ENCODE results near the gene CFAP119.
"Not testable (repeated sequence)": the region's sequence is repeated elsewhere in the genome, so short reads cannot be mapped to it uniquely, and the experiment has no call there.

The CFAP119 gene

DNA sequence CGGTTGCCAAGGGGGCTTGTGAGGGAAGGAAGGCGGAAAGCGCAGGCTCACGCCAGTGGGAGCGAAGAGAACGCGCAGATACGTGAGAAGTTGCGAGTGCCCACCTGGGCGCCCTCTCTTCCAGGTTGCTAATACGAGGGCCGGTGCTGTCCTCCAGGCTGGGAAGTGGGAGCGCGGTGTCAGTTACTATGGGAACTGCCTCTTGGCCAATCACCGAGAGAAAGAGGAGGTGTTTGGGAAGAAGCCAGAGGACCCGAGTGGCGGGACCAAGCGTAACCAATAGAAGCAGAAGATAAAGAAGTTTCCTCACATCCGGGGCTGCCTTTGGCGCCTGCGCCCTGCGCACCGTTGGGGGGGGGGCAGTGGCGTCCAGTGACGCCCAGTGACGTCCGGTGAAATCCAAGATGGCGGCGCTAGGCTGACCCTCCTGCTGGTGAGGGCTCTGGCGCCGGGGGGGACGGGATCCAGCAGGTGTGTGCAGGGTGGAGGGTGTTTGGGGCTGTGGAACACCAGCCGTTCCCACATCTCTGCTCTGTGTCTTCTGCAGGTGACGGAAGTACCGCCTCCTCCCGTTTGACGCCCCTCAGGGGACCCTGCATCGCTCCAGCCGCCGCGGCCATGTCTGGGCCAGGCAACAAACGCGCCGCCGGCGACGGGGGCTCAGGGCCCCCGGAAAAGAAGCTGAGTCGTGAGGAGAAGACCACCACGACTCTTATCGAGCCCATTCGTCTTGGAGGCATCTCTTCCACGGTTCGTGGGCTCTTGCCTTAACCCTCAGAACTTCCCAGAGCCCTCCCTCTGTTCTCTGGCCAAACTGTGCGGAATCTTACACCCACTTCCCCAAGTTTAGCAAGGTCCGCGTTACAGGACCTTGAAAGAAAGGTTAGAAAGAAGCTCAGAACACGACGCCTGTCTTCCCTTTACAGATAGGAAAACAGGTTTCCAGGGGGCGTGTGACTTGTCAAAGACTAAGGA, at the start of gene CFAP119, which contains the start of gene RNF40:
Gene CFAP119, minus strand, starts transcription at position 135 of the 975 bp plus-strand sequence. CDS start 314 bp downstream, outside the sequence.
Gene RNF40, plus strand, starts transcription at position 395 of the 975 bp plus-strand sequence. Its CDS starts 224 bp downstream, at position 619.
- DNase-seq = peak; percentile 95

- not testable (repeated sequence) for DNase-seq
These were observed 47.8 kb upstream of the CFAP119 start for GRCh38 chr16:30809675-30810074.

GRCh38 chr16:30808890-30809426, 47.1 kb upstream of the CFAP119 start:
- DNase-seq = not testable (repeated sequence)

DNA sequence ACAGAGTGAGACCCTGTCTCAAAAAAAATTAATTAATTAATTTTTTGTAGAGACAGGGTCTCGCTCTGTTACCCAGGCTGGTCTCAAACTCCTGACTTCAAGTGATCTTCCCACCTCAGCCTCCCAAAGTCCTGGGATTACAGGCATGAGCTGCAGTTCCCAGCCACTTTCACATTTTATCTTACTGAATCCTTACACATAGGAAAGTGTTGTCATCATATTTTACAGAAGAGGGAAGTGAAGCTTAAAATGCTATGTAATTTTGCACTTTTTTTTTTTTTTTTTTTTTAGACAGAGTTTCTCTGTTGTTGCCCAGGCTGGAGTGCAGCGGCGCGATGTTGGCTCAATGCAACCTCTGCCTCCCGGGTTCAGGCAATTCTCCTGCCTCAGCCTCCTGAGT, 46.3 kb upstream of the CFAP119 start:
- DNase-seq = no peak

DNA sequence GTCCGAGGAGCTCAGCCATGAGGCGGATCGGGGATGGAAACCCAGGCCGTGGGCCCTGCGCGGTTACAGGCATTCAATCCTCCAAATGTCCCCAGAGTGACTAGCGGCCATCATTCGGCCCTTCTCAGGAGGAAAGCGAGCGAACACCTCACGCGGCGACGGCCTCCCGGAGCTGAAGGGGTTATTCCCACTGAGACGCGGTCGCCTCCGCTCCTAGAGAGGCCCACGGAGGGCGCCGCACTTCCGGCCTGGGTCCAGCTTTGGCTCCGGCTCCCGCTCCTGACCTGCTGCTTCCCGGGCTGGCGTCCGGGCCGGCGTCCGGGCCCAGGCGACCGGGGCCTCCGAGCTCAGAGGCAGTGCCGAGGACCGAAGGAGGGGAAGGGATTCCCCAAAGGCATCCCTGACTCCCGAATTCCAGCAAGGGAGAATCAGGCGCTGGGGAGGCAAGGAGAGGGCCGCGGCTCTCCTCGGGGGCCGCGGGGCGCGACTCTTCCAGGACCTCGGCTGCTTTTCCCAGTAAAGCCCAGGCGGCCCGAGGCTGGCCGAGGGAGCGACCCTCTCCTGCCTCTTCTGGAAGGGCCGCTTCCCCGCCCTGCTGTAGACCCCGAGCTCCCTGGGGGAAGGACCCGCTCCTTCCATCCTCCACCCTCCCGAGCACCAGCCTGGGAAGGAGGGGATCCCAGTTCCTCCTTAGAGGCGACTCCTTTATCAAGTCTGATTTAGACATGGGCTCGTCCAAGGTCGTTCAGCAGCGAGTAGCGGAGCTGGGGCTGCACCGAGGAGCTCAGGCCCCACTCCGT, 43.7 kb upstream of the CFAP119 start:
- peak; percentile 49 for DNase-seq

- DNase-seq = no peak
These were observed 43.2 kb upstream of the CFAP119 start for GRCh38 chr16:30805056-30805369.

GRCh38 chr16:30802936-30803335, 41.1 kb upstream of the CFAP119 start:
- DNase-seq = no peak

- DNase-seq = no peak
These were observed 35.9 kb upstream of the CFAP119 start for GRCh38 chr16:30797670-30798309.

DNA sequence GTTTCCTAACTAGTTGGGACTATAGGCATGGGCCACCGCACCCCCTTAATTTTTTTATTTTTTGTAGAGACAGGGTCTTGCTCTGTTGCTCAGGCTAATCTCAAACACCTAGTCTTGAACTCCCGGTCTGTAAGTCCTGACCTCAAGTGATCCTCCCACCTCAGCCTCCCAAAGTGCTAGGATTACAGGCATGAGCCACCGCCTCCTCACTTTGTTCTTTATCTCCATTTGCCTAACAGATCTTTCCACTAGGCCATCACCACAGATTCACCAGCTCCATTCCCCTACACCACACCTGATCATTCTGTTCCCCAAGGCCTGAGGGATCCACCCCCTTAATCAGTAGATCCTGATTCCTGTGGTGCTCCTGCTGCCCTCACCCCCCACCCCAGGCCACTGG, 32.8 kb upstream of the CFAP119 start:
- DNase-seq = no peak

- no peak for DNase-seq
These were observed 31.7 kb upstream of the CFAP119 start for GRCh38 chr16:30793508-30794069.

DNA sequence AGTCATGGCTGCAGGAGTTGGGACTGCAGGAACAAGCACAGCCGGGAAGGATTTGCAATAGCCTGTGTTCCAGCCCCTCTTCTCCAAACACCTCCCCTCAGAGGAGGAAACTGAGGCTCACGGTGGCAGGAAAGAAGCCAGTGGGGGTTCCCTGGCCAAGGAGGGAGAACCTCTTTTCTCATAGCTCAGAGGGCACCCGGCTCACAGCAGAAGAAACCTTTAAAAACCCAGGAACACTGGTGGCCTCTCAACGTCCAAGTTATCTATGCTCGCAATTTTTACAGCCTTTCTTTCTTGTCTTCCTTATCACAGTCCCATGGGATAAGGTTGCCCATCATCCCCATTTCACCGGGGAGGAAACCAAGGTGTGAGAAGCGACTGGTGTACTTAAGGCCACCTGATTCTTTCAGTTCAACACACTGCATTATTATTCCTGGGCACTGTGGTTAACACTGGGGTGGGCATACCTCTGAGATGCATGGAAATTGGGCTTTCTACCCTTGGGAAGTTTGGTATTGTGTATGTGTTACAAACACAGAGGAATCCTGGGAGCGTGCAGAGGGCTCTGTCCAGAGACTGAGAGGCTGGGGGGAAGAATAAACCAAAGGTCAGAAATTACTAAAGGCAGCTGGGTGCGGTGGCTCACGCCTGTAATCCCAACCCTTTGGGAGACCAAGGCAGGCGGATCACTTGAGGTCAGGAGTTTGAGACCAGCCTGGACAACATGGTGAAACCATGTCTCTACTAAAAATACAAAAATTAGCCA, 25.9 kb upstream of the CFAP119 start:
- DNase-seq = no peak

DNA sequence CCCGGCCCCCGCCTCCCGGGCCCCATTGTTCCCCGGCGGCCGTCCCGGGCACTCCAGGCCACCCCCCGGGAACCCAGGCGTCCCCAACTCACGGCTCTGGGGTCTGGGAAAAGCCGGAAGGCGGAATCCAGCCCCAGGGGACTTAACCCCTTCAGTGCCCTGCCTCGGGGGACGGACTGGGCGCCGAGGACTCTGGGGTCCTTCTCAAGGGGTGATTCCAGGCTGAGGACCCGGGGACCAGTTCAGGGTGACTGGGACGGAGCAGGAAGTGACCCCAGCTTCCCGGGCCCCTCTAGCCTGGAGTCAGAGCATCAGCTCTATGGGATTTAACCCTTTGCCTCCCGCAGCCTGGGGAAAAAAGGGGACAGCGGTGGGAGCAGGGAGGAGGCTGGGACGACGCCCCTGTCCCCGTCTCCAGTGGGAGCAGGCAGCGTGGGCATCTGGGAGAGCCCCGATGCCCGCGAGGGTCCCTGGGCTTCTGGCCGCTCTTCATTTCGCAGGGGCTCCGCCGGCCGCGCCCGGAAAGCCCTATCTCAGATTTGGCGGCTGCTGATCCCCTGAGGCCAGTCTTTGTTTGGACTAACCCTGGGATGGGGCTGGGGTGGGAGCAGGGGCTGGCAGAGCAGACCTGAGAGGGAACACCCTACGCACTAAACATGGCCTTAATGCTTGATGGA, 25.2 kb upstream of the CFAP119 start, which contains the start of gene ZNF629:
Gene ZNF629, minus strand, starts transcription at position 270 of the 677 bp plus-strand sequence. CDS start 2,723 bp downstream, outside the sequence.
- no peak for DNase-seq

GRCh38 chr16:30786115-30786935, 24.5 kb upstream of the CFAP119 start:
- no peak for DNase-seq

DNA sequence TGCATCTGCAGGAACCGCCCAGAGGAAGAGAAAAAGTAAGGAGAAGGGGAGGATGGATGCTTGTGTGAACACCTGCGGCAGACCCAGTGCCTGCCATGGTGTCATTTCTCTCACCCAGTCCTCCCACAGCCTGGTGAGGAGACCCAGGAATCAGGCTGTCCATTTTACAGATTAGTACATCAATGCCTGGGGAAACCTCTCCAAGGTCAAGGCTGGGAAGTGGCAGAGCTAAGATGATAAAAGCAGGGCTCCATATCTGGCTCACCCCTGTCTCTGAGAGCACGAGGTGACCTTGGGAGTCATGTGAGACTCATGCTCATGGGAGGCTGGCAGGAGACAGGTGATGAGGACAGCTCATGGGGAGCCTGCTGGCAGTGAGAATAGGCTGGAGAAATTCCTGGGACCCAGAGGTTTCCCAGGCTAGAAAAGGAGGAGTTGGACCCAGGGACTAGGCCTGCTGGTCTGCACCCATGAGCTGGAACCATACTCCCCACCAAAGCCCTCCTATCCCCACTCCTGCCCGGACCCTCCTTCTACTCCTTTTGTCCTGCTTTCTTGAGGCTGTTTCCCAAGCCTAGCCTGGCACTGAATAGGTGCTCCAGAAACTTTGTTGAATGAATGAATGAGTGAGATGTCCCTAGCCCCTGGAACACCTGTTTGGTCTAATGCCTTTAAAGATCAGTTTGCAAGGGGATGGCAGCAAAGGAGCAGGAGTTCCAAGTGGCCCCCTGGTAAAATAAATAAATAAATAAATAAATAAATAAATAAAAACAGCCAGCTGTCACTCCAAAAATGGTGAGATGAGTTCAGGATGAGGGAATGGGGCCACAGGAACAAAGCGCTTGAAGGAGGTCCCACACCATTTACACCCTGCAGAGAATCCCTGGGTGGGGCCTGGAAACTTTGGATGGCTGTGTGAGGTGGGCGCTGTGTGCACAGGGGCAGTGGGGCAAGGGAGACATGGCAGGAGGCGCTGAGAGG, 23.6 kb upstream of the CFAP119 start:
- no peak for DNase-seq

DNA sequence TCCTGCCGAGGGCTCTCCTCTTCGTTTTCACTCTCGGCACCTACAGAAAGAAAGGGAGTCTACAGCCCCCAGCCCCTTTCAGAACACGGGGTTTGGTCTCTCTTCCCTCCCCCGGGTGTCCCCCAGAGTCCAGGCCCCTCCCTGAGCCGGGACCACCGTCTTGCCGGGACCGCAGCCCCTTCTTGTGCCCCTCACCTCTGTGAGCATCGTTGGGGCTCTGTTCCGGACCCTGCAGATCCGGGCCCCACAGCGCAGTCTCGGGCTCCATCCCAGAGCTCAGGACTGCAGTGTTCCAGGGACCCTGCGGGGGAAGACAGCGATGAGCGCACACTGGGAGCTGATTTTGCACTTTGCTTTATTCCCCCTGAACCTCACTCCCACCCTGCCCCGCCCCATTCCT, 22.4 kb upstream of the CFAP119 start:
- DNase-seq = no peak

- DNase-seq = no peak
These were observed 21.6 kb upstream of the CFAP119 start for GRCh38 chr16:30783280-30784109.

GRCh38 chr16:30782486-30783279, 20.8 kb upstream of the CFAP119 start:
- DNase-seq = no peak
